MCF 10A (cell line): ENCODE results near the gene CDYL. TPM values are rescaled to one million over a fixed set of nuclear protein-coding genes. Genes with fewer than 3 reads are reported as not detected.

ENCODE experiments used
- BruUV-seq: library from RNA; stranded (reverse); fragments of 400-500 nt; replicated peaks from 2 replicates; lab custom pipeline; 2021; lab: Mats Ljungman, UMichigan
- CTCF ChIA-PET: fragments of 300-600 bp; sonication (Branson Sonifier 250); formaldehyde crosslinking; extraction: SDS; loops from one replicate; lab custom pipeline; 2021; ENCODE audit warnings: antibody characterized with exemption, inconsistent platforms; lab: Yijun Ruan, JAX
- POLR2A ChIA-PET: fragments of 300-600, 350-650 bp; sonication (Branson Sonifier 250); formaldehyde crosslinking; extraction: SDS; loops from one replicate; lab custom pipeline; 2020; ENCODE audit warnings: antibody characterized with exemption, inconsistent platforms; lab: Yijun Ruan, JAX
- DNase-seq: peaks from one replicate; pipeline ENCODE4 v3.0.0-alpha.2; 2018; ENCODE audit not compliant: unreplicated experiment
- H3K27ac Mint-ChIP-seq: one replicate; pipeline ENCODE4 v1.8.0; 2022; ENCODE audit warnings: mild to moderate bottlenecking, low read depth, mixed read lengths; ENCODE audit not compliant: unreplicated experiment
- H3K27me3 Mint-ChIP-seq: one replicate; pipeline ENCODE4 v1.8.0; 2022; ENCODE audit warnings: mixed read lengths; ENCODE audit not compliant: insufficient read depth, unreplicated experiment
- H3K36me3 Mint-ChIP-seq: one replicate; pipeline ENCODE4 v1.8.0; 2022; ENCODE audit warnings: mild to moderate bottlenecking, moderate library complexity, mixed read lengths; ENCODE audit not compliant: insufficient read depth, unreplicated experiment
- H3K4me1 Mint-ChIP-seq: one replicate; pipeline ENCODE4 v1.8.0; 2022; ENCODE audit warnings: mixed read lengths; ENCODE audit not compliant: insufficient read depth, unreplicated experiment
- H3K4me3 Mint-ChIP-seq: one replicate; pipeline ENCODE4 v1.8.0; 2022; ENCODE audit warnings: mild to moderate bottlenecking, moderate library complexity, mixed read lengths; ENCODE audit not compliant: unreplicated experiment
- H3K9me3 Mint-ChIP-seq: one replicate; pipeline ENCODE4 v1.8.0; 2022; ENCODE audit warnings: mixed read lengths; ENCODE audit not compliant: unreplicated experiment
- intact Hi-C: fragments of 100-400 bp; cut with micrococcal nuclease; formaldehyde crosslinking; loops from 2 replicates; pipeline ENCODE4 v1.14.1; 2022
- total RNA-seq: library from RNA; stranded (reverse); gene quantifications from 2 replicates; pipeline ENCODE4 v1.2.3, GENCODE V29; 2022
- TF ChIP-seq, protein P1 (sequence below): fragments of 200-600 bp; IDR thresholded peaks from one replicate; pipeline ENCODE4 v1.8.0; 2022; ENCODE audit warnings: antibody characterized with exemption, mild to moderate bottlenecking; ENCODE audit not compliant: unreplicated experiment

CDYL gene
- total RNA-seq, 1 experiment from 2014 or later, result 48.9 TPM

DNA sequence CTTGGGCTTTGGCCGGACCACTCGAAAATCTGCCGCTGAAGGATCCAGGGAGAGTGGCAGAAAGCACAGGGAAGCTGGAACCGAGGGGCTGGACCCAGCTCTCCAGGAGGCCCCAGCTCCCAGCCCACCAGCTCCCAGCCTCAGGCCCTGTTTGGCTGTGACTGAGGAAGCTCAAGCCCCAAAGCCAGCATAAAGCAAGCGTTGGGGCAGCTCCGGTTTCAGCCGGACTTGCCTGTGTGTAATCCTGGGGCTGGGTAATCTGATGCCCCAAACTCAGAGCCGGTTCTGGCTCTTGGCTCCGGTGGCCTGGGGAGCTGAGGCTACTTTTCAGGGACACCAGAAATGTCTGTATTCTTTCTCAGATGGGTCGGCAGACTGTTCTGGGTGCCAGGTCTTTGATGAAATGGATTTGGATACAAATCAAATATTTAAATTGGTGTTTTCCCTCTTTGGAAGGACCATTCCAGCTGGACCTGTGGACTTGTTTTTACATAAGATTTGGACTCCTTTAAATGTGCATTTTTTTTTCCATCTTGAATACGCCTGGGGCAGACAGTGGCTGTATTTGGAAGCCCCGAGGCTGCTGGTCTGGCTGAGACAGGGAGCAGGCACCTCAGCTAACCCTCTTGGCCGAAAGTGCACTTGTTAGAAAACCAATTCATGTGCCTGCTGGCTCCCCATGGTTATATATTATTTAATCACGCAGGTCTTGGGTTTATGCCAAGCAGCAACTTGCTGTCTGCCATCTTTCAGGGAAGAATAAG lies 198.0 kb downstream of the CDYL start:
- ChIA-PET POLR2A (no interaction called here), CTCF (no interaction called here)
- TF ChIP-seq, protein P1, sequence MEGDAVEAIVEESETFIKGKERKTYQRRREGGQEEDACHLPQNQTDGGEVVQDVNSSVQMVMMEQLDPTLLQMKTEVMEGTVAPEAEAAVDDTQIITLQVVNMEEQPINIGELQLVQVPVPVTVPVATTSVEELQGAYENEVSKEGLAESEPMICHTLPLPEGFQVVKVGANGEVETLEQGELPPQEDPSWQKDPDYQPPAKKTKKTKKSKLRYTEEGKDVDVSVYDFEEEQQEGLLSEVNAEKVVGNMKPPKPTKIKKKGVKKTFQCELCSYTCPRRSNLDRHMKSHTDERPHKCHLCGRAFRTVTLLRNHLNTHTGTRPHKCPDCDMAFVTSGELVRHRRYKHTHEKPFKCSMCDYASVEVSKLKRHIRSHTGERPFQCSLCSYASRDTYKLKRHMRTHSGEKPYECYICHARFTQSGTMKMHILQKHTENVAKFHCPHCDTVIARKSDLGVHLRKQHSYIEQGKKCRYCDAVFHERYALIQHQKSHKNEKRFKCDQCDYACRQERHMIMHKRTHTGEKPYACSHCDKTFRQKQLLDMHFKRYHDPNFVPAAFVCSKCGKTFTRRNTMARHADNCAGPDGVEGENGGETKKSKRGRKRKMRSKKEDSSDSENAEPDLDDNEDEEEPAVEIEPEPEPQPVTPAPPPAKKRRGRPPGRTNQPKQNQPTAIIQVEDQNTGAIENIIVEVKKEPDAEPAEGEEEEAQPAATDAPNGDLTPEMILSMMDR, result no peak
- Mint-ChIP-seq H3K9me3 (peaks cover 13% of the 10 kb centered on the region), H3K4me3 (no peak overlapping the region), H3K36me3 (no peaks in the 10 kb centered on the region), H3K27ac (no peak overlapping the region), H3K27me3 (no peaks in the 10 kb centered on the region), H3K4me1 (no peaks in the 10 kb centered on the region)
- no peak for DNase-seq
- no TSS peak for BruUV-seq
- intact Hi-C loops, result no loop called here

DNA sequence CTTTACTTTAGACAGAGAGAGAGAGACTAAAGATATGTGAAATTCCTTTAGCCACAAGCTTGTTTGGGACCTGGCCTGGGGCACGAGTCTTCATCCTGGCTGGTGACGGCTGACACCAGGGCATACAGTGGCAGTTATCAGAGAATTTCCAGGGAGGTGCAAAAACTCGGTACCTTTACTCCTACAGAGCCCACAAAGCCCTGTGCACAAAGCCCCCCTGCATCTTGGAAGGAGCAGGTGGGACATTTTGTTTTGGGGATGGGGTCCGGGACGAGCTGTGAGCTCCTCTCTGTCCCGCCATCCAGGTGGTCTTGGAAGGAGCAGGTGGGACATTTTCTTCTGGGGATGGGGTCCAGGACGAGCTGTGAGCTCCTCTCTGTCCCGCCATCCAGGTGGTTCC lies 198.8 kb downstream of the CDYL start:
- Mint-ChIP-seq H3K36me3 (no peaks in the 10 kb centered on the region), H3K4me1 (no peaks in the 10 kb centered on the region), H3K27ac (no peak overlapping the region), H3K9me3 (peaks cover 13% of the 10 kb centered on the region), H3K4me3 (no peak overlapping the region), H3K27me3 (no peaks in the 10 kb centered on the region)
- POLR2A ChIA-PET, result no interaction called here
- BruUV-seq, result no TSS peak
- TF ChIP-seq, protein P1, result no peak
- CTCF ChIA-PET, result no interaction called here
- intact Hi-C loops, result no loop called here
- no peak for DNase-seq

DNA sequence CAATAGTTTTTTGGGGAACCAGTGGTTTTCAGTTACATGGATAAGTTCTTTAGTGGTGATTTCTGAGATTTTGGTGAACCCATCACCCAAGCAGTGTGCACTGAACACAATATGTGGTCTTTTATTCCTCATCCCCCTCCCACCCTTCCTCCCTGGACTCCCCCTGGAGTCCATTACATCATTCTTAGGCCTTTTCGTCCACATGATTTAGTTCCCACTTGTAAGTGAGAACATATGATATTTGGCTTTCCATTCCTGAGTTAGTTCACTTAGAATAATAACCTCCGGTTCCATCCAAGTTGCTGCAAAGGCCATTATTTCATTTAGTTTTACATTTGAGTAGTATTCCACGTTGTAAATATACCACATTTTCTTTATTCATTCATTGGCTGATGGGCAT lies 199.3 kb downstream of the CDYL start:
- Mint-ChIP-seq H3K9me3 (peaks cover 13% of the 10 kb centered on the region), H3K27me3 (no peaks in the 10 kb centered on the region), H3K4me1 (no peaks in the 10 kb centered on the region), H3K27ac (no peak overlapping the region), H3K4me3 (no peak overlapping the region), H3K36me3 (no peaks in the 10 kb centered on the region)
- CTCF ChIA-PET, result no interaction called here
- intact Hi-C loops, result no loop called here
- DNase-seq, result no peak
- no TSS peak for BruUV-seq
- POLR2A ChIA-PET, result no interaction called here
- TF ChIP-seq, protein P1, result no peak

DNA sequence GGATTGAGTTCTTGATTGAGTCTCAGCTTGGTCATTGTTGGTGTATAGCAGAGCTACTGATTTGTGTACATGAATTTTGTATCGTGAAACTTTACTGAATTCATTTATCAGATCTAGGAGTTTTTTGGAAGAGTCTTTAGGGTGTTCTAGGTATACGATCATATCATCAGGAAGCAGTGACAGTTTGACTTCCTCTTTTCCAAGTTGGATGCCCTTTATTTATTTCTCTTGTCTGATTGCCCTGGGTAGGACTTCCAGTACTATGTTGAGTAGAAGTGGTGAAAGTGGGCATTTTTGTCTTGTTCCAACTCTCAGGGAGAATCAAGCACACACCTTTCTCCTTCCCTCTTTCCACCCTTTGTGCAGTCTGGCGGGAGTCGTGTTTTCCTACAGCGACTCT lies 201.3 kb downstream of the CDYL start:
- CTCF ChIA-PET, result interaction anchor here (0.5 kb wide), 1 partner anchor 137 kb away, joined by 5 read pairs; no protein-coding TSS in a partner anchor
- Mint-ChIP-seq H3K9me3 (peaks cover 13% of the 10 kb centered on the region), H3K27me3 (no peaks in the 10 kb centered on the region), H3K36me3 (no peaks in the 10 kb centered on the region), H3K27ac (no peak overlapping the region), H3K4me1 (no peaks in the 10 kb centered on the region), H3K4me3 (no peak overlapping the region)
- BruUV-seq, result no TSS peak
- DNase-seq, result no peak
- TF ChIP-seq, protein P1, result no peak
- POLR2A ChIA-PET, result no interaction called here
- intact Hi-C loops, result no loop called here
